NCI-H2171 (cell line): ENCODE results near the gene NPAS4.
"Not testable (repeated sequence)": the region's sequence is repeated elsewhere in the genome, so short reads cannot be mapped to it uniquely, and the experiment has no call there.

Source experiments
- DNase-seq: peaks from one replicate; lab custom pipeline; 2025; lab: John Stamatoyannopoulos, UW

The NPAS4 gene

GRCh38 chr11:66418168-66418985 is 2.5 kb upstream of the NPAS4 start:
- DNase-seq, result peak; percentile 78

DNA sequence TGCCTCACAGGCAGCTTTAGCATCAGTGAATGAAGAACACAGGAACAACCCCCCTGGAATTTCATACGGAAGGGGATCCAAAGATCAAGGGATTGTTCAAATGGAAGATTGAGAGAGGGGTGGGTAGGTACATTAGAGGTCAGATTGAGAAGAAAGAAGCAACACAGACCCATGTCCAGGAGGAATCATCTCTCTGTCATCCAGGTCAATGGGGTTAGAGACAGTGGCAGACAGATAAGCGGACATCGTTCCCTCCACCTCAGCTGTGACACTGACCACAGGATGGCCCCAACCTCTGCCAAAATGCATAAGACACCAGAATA is 1.9 kb upstream of the NPAS4 start:
- DNase-seq, result no peak

GRCh38 chr11:66419825-66420224 is 1.0 kb upstream of the NPAS4 start:
- DNase-seq, result peak; percentile 68

- no peak for DNase-seq
Measured at GRCh38 chr11:66421492-66422205, 814 bp downstream of the NPAS4 start.

GRCh38 chr11:66426314-66426713 is 5.5 kb downstream of the NPAS4 start:
- no peak for DNase-seq

GRCh38 chr11:66428933-66429332 is 8.1 kb downstream of the NPAS4 start:
- DNase-seq, result no peak

- peak; percentile 78 for DNase-seq
Measured at GRCh38 chr11:66429983-66430602, 9.3 kb downstream of the NPAS4 start.

DNA sequence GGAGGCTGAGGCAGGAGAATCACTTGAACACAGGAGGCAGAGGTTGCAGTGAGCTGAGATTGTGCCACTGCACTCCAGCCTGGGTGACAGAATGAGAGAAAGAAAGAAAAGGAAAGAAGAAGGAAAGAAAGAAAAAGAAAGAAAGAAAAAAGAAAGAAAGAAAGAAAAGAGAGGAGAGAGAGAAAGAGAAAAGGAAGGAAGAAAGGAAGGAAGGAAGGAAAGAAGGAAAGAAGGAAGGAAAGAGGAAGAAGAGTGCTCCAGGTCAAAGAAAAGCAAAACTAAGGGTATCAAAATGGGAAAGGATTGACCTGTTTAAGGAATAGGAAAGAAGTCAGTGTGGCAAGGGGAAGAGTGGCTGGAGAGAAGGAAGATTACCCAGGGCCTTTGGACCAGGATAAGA is 10.5 kb downstream of the NPAS4 start:
- DNase-seq, result not testable (repeated sequence)

GRCh38 chr11:66431871-66432329 is 11.1 kb downstream of the NPAS4 start:
- not testable (repeated sequence) for DNase-seq

DNA sequence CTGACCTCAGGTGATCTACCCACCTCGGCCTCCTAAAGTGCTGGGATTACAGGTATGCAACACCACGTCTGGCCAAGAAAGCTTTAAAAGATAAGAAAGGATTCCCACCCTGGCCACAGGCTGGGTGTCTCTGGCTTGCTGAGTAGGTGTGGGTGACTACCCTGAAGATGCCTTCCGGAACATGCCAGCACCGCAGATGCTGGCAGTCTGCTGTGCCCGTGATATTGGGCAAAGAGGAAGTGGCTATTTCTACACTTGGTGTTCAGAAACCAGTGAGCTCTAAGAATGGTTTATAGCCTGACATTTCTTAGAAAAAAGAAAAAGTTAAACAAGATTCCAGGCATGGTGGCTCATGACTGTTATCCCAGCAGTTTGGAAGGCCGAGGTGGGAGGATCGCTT is 11.8 kb downstream of the NPAS4 start:
- no peak for DNase-seq

DNA sequence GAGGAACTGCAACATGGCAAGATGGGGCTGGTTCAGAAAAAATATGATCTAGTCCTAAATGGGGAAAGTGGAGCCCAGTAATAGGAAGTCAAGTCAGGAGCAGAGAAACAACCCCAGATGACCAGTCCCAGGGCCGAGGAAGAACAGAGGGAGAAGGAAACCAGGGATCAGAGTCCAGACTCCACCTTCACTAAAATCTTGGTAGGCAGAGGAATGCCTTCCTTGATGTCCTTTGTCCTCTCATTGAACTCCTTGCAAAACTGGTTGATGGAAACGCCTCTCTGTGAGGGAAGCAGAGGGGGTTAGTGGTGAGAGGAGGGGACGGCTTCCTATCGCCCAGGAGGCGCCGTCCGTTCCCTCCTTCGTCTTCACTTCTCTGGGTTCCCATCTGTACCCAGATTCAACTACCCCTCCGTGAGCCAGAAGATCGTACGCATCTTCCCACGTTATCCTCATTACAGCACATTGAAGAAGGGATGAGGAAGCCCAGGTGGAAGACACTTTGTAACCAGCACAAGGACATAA is 17.2 kb downstream of the NPAS4 start:
- no peak for DNase-seq

DNA sequence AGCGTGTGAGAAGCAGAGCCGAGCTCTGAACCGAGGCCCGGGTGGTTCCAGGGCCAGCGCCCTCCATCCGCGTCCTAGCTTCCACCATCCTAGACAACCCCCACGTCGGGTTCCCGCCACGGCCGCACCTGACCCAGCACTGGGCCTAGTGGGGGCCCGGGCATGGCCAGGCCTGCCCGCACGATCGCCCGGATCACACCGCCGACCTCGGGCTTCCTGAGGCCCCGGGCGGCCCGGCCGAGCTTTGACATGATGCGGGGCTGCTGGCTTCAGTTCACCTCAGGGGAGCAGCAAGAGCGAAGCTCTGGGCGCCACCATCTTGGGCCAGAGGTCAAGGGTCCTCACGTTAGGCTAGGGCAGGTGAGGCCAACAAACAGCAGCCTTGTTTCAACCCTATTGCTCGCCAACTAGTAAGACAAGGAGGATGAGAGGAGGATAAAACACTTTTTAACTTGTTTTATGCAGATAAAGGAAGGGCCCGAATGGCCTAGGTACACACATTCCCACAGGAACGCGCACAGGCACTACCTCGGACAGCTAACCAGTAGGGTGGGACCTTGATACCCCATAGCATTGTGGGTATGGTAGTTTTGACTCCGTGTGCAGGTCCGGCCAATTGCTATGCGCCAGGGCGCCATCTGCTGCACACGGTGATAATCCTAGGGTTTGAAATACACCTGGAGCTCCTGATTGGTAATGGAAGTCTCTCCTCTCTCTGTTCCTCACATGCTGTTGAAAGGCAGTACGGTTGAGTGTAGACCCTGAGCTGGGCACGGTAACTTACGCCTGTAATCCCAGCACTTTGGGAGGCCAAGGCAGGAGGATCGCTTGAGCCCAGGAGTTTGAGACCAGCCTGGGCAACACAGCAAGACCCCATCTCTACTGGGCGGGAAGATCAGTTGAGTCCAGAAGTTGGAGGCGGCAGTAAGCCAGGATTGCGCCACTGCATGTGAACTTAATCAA is 17.9 kb downstream of the NPAS4 start, which contains the start of gene MRPL11:
Gene MRPL11, minus strand, starts transcription at position 345 of the 963 bp plus-strand sequence. Its CDS starts 94 bp downstream, at position 251.
- peak; percentile 90 for DNase-seq

GRCh38 chr11:66440101-66440939 is 19.5 kb downstream of the NPAS4 start:
- not testable (repeated sequence) for DNase-seq

DNA sequence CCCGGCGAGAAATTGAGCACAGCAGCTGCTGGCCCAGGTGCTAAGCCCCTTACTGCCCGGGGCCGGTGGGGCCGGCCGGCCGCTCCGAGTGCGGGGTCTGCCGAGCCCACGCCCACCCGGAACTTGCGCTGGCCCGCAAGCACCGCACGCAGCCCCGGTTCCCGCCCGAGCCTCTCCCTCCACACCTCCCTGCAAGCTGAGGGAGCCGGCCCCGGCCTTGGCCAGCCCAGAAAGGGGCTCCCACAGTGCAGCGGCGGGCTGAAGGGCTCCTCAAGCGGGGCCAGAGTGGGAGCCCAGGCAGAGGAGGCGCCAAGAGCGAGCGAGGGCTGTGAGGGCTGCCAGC is 20.1 kb downstream of the NPAS4 start:
- DNase-seq, result not testable (repeated sequence)

DNA sequence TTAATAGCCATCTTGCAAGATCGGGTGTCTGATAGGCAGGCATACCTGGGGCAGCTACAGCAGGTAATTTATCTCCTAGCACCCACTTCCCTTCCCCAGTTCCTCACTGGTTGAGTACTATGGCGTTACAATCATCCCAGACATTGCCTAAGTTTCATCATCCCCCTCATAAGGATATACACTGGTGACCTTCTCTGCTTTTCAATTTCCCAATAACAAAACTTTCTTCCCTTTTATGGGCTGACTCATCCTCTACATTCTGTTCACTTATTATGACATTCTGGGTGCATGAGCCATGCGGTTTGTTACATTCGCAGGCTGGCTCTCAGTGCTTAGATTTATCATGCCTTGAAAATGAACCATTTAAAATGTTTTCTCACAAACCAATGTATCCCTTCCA is 22.8 kb downstream of the NPAS4 start:
- no peak for DNase-seq

DNA sequence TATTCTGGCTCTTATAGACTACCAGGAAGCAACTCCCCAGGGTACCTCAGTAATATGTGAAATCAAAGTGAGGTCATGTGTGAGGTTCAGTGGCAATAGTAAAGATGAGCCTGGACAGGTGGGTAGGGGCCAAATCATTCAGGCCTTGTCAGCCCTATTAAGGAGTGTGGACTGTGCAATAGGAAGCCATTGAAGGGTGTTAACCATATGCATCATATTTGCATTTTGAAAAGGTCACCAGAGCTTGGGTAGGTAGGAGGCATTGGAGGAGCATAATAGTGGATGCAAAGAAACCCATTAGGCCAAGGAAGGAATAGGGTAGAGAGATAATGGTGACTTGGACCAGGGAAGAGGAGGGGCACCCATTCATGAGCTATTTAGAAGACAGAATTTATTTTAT is 26.2 kb downstream of the NPAS4 start:
- no peak for DNase-seq

DNA sequence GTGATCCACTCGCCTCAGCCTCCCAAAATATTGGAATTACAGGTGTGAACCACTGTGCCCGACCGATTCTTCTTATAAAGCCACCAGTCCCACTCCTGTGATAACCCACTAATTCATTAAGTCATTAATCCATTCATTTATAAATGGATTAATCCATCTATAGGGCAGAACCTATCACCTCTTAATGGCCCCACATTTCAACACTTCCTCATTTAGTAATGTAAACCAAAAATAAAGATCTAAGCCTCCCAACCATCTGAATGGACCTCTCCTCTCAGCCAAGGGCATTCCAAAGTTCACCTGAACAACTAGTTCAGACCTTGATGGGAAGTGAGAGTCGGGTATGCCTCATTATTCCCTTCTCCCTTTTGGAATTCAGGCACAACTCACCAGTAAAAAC is 27.7 kb downstream of the NPAS4 start:
- DNase-seq, result no peak

- no peak for DNase-seq
Measured at GRCh38 chr11:66450560-66450959, 29.7 kb downstream of the NPAS4 start.

GRCh38 chr11:66451663-66452062 is 30.8 kb downstream of the NPAS4 start:
- DNase-seq, result no peak

GRCh38 chr11:66454247-66454646 is 33.4 kb downstream of the NPAS4 start:
- no peak for DNase-seq

DNA sequence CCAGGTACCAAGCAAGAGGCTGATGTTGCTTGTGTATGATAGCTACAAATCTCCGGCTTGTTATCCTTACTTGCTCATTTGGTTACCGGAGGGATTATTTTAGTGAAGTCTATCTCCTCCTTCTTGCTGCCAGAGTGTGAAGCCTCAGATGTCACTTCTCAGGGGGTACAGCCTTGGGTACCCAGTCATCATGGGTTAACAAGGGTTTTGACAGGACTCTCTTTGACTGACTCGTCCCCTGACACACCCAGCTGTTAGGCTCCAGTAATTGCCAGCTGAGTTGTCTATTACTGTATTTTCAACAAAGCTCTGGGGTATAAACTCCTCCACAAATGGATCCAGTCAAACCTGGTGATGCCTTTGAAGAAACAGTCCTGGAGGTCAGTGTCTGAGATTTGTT is 34.0 kb downstream of the NPAS4 start:
- no peak for DNase-seq
